ENCODE results near the gene MFAP4. TPM values are rescaled to one million over a fixed set of nuclear protein-coding genes. Genes with fewer than 3 reads are reported as not detected.

The MFAP4 gene
- total and polyA plus RNA-seq, 4 donors = 2.1 to 13.3 (median 5.7) TPM

DNA sequence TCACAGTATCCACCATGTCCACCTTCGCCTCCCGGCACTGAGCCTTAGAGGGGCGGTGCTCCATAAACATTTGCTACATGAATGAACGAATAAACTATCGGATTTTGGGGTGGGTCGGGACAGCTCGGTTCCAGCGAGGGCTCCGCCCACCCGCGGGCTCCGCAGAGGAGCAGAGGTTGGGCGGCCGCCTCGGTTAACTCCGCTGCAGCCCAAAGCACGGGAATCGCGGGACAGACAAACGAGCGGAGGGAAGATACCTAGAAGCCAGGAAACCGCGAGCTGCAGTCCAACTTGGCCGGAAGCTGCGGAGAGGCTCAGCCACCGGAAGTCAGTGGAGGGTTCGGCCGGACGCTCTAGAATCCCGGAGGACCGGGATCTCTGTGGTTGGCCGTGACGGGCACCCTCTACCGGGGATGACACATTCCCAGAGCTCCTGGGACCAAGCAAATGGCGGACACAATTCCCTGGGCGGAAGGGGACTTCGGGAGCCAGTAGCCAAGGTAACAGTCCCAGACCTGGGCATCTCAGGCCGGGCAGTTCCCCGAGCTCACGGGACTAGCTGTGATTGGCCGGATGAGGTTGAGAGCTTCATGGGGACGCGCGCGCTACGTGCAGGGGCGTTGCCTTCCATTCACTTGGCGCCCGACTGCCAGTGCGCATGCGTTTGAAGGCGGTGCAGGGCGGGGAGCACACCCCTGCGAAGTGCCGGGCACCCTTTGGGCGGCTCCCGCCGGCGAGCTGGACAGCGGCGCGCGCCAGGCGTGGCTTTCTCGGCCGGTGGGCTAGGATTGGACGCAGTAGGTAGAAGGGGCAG lies 9.2 kb downstream of the MFAP4 start:
- Histone ChIP-seq H3K27ac (ENCODE audit: low read depth in 1 of 2, low read length in 2 of 2) (peak overlapping the region; percentile 95 to 97), H3K36me3 (ENCODE audit: control insufficient read depth in 4 of 4, insufficient read depth in 3 of 4, low read depth in 1 of 4, low read length in 3 of 4) (peaks cover 4 to 9% (median 7%) of the 10 kb centered on the region in 4 donors), H3K9ac (ENCODE audit: low read depth in 1 of 2, low read length in 2 of 2) (peak overlapping the region; percentile 71 to 89), H3K4me3 (ENCODE audit: low read depth in 1 of 3, low read length in 3 of 3) (peak overlapping the region; percentile 82 to 92 (median 86)), H3K4me1 (ENCODE audit: control insufficient read depth in 4 of 4, insufficient read depth in 4 of 4, low read length in 3 of 4) (peaks cover 6 to 21% (median 14%) of the 10 kb centered on the region in 4 donors), H3K9me3 (ENCODE audit: control insufficient read depth in 4 of 4, low read length in 3 of 4) (no peaks in the 10 kb centered on the region), H3K27me3 (ENCODE audit: control insufficient read depth in 4 of 4, insufficient read depth in 4 of 4, low read length in 3 of 4) (no peaks in the 10 kb centered on the region)
- DNase-seq (ENCODE audit: low spot score) = peak; percentile 96
- peak; percentile 94 to 97 for TF ChIP-seq GABPA (IDR thresholded peaks at IDR 0.05 in 1 of 2, conservative IDR thresholded peaks at IDR 0.05 in 1 of 2)
- TF ChIP-seq HNF4G (IDR thresholded peaks at IDR 0.05) = no peak
- no peak for TF ChIP-seq FOXA2 (IDR thresholded peaks at IDR 0.05)
- TF ChIP-seq JUND (IDR thresholded peaks at IDR 0.05) = peak in 1 of 2 donors; percentile 18
- TF ChIP-seq, protein P1, sequence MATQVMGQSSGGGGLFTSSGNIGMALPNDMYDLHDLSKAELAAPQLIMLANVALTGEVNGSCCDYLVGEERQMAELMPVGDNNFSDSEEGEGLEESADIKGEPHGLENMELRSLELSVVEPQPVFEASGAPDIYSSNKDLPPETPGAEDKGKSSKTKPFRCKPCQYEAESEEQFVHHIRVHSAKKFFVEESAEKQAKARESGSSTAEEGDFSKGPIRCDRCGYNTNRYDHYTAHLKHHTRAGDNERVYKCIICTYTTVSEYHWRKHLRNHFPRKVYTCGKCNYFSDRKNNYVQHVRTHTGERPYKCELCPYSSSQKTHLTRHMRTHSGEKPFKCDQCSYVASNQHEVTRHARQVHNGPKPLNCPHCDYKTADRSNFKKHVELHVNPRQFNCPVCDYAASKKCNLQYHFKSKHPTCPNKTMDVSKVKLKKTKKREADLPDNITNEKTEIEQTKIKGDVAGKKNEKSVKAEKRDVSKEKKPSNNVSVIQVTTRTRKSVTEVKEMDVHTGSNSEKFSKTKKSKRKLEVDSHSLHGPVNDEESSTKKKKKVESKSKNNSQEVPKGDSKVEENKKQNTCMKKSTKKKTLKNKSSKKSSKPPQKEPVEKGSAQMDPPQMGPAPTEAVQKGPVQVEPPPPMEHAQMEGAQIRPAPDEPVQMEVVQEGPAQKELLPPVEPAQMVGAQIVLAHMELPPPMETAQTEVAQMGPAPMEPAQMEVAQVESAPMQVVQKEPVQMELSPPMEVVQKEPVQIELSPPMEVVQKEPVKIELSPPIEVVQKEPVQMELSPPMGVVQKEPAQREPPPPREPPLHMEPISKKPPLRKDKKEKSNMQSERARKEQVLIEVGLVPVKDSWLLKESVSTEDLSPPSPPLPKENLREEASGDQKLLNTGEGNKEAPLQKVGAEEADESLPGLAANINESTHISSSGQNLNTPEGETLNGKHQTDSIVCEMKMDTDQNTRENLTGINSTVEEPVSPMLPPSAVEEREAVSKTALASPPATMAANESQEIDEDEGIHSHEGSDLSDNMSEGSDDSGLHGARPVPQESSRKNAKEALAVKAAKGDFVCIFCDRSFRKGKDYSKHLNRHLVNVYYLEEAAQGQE (IDR thresholded peaks at IDR 0.05) = peak; percentile 97
- no peak for TF ChIP-seq HNF4A (conservative IDR thresholded peaks at IDR 0.05)
- TF ChIP-seq, protein P2, sequence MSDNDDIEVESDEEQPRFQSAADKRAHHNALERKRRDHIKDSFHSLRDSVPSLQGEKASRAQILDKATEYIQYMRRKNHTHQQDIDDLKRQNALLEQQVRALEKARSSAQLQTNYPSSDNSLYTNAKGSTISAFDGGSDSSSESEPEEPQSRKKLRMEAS (IDR thresholded peaks at IDR 0.05) = peak; percentile 24
- TF ChIP-seq SP1 (IDR thresholded peaks at IDR 0.05) = peak; percentile 83
- TF ChIP-seq NR2F2 (IDR thresholded peaks at IDR 0.05) = no peak
- TF ChIP-seq, protein P3, sequence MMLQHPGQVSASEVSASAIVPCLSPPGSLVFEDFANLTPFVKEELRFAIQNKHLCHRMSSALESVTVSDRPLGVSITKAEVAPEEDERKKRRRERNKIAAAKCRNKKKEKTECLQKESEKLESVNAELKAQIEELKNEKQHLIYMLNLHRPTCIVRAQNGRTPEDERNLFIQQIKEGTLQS (IDR thresholded peaks at IDR 0.05) = no peak
- TF ChIP-seq RAD21 (IDR thresholded peaks at IDR 0.05) = peak in 1 of 2 donors; percentile 14
- TF ChIP-seq FOXA1 (IDR thresholded peaks at IDR 0.05) = no peak
- TF ChIP-seq YY1 (IDR thresholded peaks at IDR 0.05) = peak; percentile 95
- TF ChIP-seq TAF1 (conservative IDR thresholded peaks at IDR 0.05) = peak; percentile 78
- TF ChIP-seq, protein P4, sequence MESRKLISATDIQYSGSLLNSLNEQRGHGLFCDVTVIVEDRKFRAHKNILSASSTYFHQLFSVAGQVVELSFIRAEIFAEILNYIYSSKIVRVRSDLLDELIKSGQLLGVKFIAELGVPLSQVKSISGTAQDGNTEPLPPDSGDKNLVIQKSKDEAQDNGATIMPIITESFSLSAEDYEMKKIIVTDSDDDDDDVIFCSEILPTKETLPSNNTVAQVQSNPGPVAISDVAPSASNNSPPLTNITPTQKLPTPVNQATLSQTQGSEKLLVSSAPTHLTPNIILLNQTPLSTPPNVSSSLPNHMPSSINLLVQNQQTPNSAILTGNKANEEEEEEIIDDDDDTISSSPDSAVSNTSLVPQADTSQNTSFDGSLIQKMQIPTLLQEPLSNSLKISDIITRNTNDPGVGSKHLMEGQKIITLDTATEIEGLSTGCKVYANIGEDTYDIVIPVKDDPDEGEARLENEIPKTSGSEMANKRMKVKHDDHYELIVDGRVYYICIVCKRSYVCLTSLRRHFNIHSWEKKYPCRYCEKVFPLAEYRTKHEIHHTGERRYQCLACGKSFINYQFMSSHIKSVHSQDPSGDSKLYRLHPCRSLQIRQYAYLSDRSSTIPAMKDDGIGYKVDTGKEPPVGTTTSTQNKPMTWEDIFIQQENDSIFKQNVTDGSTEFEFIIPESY (IDR thresholded peaks at IDR 0.05) = peak; percentile 80
- TF ChIP-seq RXRA (IDR thresholded peaks at IDR 0.05) = peak; percentile 6 to 47
- TF ChIP-seq EGR1 (IDR thresholded peaks at IDR 0.05; ENCODE audit: low read depth in 2 of 2) = peak in 1 of 2 donors; percentile 49
- TF ChIP-seq, protein P5, sequence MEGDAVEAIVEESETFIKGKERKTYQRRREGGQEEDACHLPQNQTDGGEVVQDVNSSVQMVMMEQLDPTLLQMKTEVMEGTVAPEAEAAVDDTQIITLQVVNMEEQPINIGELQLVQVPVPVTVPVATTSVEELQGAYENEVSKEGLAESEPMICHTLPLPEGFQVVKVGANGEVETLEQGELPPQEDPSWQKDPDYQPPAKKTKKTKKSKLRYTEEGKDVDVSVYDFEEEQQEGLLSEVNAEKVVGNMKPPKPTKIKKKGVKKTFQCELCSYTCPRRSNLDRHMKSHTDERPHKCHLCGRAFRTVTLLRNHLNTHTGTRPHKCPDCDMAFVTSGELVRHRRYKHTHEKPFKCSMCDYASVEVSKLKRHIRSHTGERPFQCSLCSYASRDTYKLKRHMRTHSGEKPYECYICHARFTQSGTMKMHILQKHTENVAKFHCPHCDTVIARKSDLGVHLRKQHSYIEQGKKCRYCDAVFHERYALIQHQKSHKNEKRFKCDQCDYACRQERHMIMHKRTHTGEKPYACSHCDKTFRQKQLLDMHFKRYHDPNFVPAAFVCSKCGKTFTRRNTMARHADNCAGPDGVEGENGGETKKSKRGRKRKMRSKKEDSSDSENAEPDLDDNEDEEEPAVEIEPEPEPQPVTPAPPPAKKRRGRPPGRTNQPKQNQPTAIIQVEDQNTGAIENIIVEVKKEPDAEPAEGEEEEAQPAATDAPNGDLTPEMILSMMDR (IDR thresholded peaks at IDR 0.05; ENCODE audit: low read depth, low read length, missing input control) = no peak
- under 1% methylated on average over 67 of the region's 67 CpGs for WGBS

All from liver (tissue), 9 donors.